Measurements from ENCODE around the gene LYST.
"Not testable (repeated sequence)": the region's sequence is repeated elsewhere in the genome, so short reads cannot be mapped to it uniquely, and the experiment has no call there.

The LYST gene

DNA sequence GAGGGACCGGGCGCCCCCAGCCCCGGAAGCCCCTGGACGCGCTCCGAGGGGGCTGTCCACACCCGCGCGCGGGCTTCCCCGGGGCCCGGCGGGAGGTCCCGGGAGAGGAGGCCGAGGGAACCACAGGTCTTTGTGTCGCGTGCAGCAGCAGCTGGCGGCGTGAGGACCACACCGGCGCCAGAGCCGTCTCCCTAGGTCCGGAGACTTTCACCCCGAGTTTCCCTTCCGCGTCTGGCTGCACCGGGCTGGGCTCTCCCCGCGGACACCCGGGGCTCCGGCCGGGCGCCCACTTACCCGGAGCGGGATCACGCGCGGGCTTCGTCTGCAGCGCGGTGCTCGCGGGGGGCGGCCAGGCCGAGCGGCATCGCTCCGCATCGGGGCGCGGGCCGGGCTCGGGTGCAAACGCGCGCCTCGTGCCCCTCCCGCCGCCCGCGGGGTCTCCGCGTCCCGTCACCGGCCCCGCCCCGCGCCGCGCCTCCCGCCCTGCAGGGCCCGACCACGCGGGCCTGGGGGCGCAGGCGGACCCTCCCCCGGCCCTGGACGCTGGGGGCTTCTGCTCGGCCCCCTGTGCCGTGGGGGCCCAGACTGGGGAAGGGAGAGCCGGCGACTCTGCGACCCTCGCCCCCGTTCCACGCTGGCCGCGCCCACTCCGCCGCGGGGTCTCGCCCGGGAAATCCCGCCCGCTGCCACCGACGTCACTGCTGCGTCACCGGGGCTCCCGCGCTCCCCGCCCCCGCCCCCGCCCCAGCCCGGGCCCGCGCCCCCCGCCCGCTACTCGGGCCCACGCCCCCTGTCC is 217.1 kb downstream of the LYST start, which contains the start of gene GNG4:
Gene GNG4 (minus strand): TSS at position 417 of the 796 bp plus-strand sequence. CDS start 65,946 bp downstream, outside the sequence.
- Mint-ChIP-seq H3K27ac (no peak within 1 kb of the TSS), H3K4me1 (peaks cover 16% of the 10 kb centered on the region), H3K27me3 (peaks cover 72% of the 10 kb centered on the region), H3K36me3 (peaks cover under 1% of the 10 kb centered on the region), H3K9me3 (peaks cover 5% of the 10 kb centered on the region), H3K4me3 (peak within 1 kb of the TSS; percentile 72)
- ATAC-seq, result peak; percentile 52

DNA sequence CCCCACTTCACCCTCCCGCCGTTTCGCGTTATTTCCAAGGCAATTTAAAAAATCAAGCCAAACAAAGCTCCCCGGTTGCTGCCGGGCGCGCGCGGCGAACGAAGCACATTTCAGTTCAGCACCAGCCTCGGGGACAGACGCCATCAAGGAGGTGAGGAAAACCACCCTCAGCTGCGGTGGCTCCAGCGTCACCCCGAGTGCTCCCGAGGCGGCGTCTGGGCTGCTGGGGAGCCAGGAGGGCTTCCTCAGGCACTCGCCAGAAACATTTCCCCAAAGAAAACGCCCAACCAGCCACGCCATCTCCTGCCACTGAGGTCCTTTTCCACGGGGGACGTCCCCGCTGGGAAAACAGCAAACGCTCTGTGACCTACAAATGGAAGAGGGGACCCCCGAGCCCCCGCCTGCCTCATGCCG is 217.7 kb downstream of the LYST start:
- H3K36me3 Mint-ChIP-seq, result no peaks in the 10 kb centered on the region
- peaks cover 72% of the 10 kb centered on the region for H3K27me3 Mint-ChIP-seq
- no peak for ATAC-seq
- H3K27ac Mint-ChIP-seq, result no peak overlapping the region
- peaks cover 16% of the 10 kb centered on the region for H3K4me1 Mint-ChIP-seq
- peaks cover 5% of the 10 kb centered on the region for H3K9me3 Mint-ChIP-seq
- peak overlapping the region; percentile 72 for H3K4me3 Mint-ChIP-seq

DNA sequence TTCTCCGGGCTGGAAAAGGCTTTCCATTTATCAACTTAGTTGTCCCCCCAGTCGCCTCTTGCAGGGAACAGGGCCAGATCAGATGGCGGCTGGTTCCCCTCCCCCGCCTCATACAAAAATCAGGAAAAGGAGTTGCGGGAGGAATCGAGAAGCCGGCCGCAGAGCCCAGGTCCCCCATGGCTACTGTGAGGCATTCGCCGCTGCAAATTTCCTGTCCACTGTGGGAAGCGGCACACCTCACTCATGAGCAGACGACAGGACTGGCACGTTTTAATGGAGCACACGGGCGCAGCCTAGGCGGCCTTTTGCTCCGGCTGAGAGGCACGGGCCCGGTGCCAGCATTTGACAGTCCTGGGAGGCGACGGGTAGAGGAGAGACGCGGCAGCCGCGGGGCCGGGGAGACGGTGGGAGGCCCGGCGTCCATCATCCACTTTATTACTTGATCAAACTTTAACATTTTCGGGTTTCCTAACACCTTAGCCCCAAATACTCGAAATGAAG is 218.2 kb downstream of the LYST start:
- peaks cover 72% of the 10 kb centered on the region for H3K27me3 Mint-ChIP-seq
- H3K27ac Mint-ChIP-seq, result no peak overlapping the region
- ATAC-seq, result no peak
- peaks cover 16% of the 10 kb centered on the region for H3K4me1 Mint-ChIP-seq
- H3K4me3 Mint-ChIP-seq, result peak overlapping the region; percentile 72
- no peaks in the 10 kb centered on the region for H3K36me3 Mint-ChIP-seq
- H3K9me3 Mint-ChIP-seq, result peaks cover 5% of the 10 kb centered on the region

DNA sequence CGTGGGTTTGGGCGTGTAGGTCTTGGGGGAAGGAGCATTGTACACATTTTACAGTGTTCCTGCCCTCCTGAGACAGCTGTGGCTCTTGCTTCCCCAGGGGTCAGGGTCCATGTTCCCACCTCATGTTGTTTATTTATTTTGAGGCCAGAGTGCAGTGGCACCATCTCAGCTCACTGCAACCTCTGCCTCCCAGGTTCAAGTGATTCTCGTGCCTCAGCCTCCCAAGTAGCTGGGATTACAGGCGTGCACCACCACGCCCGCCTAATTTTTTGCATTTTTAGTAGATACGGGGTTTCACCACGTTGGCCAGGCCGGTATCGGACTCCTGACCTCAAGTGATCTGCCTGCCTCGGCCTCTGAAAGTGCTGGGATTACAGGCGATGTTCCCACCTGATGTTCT is 219.2 kb downstream of the LYST start:
- ATAC-seq, H3K9me3 Mint-ChIP-seq, H3K27ac Mint-ChIP-seq, H3K4me3 Mint-ChIP-seq, H3K36me3 Mint-ChIP-seq: not testable (repeated sequence)
- Mint-ChIP-seq H3K4me1 (peaks cover 25% of the 10 kb centered on the region), H3K27me3 (peaks cover 72% of the 10 kb centered on the region)

DNA sequence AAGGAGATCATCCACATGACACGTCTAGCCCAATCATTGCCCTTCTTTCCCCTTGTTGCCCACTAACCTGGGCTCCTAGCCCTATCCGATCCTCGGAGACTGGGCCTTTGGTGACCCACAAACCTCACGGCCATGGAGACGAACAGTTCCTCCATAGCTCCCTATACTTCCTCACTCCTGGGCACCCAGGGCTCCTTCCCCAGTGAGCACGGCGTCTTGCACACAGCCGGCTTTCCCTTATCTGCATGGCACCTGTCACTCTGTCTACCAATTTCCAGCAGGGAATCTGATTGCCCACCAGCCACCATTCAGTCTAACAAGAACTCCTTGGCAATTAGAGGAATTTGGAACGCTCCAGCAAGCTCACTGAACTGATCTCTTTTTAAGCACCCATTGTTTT is 220.2 kb downstream of the LYST start:
- Mint-ChIP-seq H3K27ac (no peak overlapping the region), H3K27me3 (peaks cover 72% of the 10 kb centered on the region), H3K9me3 (no peaks in the 10 kb centered on the region), H3K4me1 (peaks cover 35% of the 10 kb centered on the region), H3K4me3 (no peak overlapping the region), H3K36me3 (no peaks in the 10 kb centered on the region)
- ATAC-seq, result no peak

DNA sequence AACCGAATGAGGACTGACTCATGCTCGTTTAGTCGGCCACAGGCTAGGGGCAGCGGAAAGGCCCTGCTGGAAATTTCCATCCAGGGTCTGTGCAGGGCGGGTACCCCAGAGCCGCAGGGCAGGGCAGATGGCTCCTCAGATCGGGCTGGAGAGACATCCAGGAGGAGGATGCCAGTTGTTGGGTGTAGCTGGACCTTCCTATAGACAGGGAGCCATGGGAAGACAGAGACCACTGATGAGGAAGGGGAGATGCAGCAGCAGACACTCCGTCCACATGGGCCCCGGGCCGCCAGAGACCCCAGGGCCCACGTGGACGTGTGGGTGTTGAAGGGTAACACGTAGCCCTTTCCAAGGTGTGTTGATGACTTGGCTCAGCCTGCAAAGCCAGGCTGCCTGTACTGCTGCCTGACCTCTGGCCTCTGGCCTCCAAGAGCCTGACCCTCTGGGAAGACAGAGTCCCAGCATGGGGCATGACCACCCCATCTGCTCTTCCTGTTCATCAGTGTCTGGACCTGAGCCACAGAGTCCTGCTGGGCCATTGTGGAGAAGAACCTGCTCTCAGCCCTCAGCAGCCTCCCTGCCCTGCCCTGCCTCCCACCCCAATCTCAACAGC is 221.9 kb downstream of the LYST start:
- peaks cover 28% of the 10 kb centered on the region for H3K4me1 Mint-ChIP-seq
- no peak overlapping the region for H3K4me3 Mint-ChIP-seq
- no peak overlapping the region for H3K27ac Mint-ChIP-seq
- no peaks in the 10 kb centered on the region for H3K36me3 Mint-ChIP-seq
- H3K9me3 Mint-ChIP-seq, result no peaks in the 10 kb centered on the region
- peaks cover 63% of the 10 kb centered on the region for H3K27me3 Mint-ChIP-seq
- no peak for ATAC-seq

DNA sequence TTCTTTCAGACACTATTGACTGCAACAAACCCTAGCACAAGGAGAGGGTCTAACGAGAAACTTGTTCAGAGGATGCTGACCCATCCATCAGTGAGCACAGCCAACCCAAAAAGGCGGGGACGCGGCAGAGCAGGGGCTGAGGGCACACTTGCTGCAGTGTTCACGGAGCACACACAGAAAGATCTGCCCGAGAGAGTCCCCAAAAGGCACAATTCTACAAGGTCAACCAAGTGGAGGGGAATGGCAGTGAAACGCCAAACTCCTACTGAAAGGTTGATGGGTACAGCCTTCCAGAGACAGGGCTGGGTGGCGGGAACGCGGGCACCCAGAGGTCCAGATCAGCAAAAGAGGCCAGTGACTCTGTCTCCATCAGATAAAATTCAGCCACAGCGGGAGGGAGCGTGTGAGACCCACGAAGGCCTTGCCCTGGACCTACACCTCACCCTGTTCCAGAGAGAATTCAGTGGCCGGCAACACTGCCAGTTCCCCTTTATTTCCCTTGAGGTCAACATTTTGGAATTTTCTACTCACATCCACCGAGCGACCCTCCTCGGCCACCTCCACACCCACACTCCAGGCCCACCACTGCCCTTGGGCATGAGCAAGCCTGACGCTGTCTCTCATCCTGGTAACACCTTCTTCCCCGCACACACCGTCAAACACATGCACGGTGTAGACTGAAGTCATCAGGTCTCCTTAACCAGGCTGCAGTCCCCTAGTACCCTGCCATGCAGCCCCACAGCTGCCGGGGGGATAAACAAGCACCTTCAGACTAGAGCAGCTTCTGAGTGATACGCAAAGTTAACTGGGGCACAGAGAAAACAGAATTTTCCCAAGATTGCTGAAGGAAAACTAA is 222.6 kb downstream of the LYST start:
- H3K27me3 Mint-ChIP-seq, result peaks cover 68% of the 10 kb centered on the region

DNA sequence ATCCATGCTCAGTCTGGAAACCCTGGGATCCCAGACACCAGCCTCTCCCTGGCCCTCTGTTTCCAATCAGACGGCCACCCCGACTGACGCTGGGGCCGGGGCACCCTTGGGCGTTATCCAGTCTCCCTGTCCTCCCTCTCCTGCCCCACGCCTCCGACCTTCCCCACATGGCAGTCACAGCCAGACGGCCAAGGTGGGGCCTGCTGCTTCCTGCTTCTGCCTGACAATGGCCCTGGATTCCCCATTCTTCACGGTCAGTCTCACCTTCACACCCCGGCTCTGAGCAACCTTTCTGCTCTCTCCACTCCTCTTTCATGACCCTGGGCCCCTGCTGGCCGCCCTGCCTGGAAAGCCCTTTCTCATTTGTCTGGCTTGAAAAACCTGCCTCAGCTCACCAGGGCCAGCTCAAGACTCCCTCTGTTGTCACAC is 223.7 kb downstream of the LYST start:
- peak overlapping the region; percentile 43 for H3K27ac Mint-ChIP-seq
- peak overlapping the region; percentile 28 for H3K4me3 Mint-ChIP-seq
- no peak for ATAC-seq
- no peaks in the 10 kb centered on the region for H3K9me3 Mint-ChIP-seq
- H3K4me1 Mint-ChIP-seq, result peaks cover 19% of the 10 kb centered on the region
- H3K27me3 Mint-ChIP-seq, result peaks cover 64% of the 10 kb centered on the region
- no peaks in the 10 kb centered on the region for H3K36me3 Mint-ChIP-seq

More for the DNA sequence above, 222.6 kb downstream of the LYST start:
- H3K27ac Mint-ChIP-seq, result no peak overlapping the region
- ATAC-seq, result no peak
- no peaks in the 10 kb centered on the region for H3K9me3 Mint-ChIP-seq
- H3K4me3 Mint-ChIP-seq, result no peak overlapping the region
- no peaks in the 10 kb centered on the region for H3K36me3 Mint-ChIP-seq
- H3K4me1 Mint-ChIP-seq, result peaks cover 28% of the 10 kb centered on the region

DNA sequence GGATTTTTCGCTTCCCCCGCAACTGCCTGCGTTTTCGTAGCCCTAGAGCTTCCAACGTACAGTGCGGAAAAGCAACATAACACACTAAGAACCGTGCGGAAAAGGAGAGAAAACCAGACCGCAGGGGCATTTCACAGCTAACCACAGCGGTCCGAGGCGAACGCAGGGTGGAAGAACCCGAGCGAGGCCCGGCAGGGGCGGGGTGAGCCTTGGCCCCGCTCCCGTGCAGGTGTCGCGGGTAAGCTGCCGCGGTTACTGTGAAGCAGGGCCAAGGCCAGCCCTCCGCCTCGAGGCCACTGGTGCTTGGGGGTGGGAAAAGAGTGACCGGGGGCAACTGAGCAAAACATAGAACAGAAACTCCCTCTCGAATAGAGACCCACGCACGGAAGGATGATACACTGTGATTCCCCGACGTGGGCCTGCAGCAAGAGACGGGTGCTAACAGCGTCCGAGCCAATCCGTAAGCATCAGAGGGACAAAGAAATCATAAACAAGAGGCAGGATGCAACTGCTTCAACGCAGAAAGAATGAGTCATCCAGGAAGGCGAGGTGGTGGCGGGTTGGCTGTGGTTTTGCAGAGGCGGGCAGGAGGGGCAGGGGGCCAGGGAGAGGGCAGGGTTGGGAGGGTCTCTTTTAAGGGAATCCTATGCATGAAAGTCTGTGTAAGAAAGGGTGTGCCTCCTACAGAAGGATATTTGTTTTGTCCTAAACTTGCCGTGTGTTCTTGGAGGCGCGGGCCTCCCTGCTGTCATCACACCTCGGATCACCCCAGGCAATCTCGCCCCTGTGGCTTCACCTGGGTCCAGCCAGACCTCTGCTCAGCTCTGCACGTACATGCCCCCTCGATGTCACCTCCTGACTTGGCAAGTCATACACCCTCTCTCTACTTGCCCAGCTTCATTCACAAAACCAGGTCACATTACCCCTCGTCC is 224.4 kb downstream of the LYST start:
- H3K27me3 Mint-ChIP-seq, result peaks cover 62% of the 10 kb centered on the region
- peak overlapping the region; percentile 61 for H3K4me3 Mint-ChIP-seq
- peak; percentile 74 for ATAC-seq
- no peaks in the 10 kb centered on the region for H3K9me3 Mint-ChIP-seq
- peak overlapping the region; percentile 43 for H3K27ac Mint-ChIP-seq
- peaks cover 19% of the 10 kb centered on the region for H3K4me1 Mint-ChIP-seq
- no peaks in the 10 kb centered on the region for H3K36me3 Mint-ChIP-seq

DNA sequence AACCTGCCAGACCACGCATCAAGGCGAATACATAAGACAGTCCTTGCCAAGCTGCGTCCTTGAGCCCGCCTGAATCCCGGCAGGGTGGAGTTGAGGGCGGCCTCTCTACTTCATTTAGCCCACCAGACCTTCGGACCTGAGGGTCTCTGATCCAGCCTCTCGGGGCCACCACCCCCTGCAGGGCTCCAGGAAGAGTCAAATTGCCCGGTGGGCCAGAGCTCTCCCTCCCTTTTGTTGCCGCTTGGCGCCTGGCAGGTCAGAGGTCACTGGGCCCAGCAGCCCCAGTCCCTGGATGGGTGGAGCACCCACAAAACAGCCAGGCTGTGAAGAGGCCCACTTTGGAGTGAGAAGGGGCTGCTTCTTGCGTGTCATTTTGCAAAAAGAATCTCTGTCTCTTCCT is 226.1 kb downstream of the LYST start:
- H3K27ac Mint-ChIP-seq, result no peak overlapping the region
- peaks cover 48% of the 10 kb centered on the region for H3K27me3 Mint-ChIP-seq
- H3K4me1 Mint-ChIP-seq, result peaks cover 19% of the 10 kb centered on the region
- no peaks in the 10 kb centered on the region for H3K9me3 Mint-ChIP-seq
- no peaks in the 10 kb centered on the region for H3K36me3 Mint-ChIP-seq
- no peak for ATAC-seq
- H3K4me3 Mint-ChIP-seq, result no peak overlapping the region

DNA sequence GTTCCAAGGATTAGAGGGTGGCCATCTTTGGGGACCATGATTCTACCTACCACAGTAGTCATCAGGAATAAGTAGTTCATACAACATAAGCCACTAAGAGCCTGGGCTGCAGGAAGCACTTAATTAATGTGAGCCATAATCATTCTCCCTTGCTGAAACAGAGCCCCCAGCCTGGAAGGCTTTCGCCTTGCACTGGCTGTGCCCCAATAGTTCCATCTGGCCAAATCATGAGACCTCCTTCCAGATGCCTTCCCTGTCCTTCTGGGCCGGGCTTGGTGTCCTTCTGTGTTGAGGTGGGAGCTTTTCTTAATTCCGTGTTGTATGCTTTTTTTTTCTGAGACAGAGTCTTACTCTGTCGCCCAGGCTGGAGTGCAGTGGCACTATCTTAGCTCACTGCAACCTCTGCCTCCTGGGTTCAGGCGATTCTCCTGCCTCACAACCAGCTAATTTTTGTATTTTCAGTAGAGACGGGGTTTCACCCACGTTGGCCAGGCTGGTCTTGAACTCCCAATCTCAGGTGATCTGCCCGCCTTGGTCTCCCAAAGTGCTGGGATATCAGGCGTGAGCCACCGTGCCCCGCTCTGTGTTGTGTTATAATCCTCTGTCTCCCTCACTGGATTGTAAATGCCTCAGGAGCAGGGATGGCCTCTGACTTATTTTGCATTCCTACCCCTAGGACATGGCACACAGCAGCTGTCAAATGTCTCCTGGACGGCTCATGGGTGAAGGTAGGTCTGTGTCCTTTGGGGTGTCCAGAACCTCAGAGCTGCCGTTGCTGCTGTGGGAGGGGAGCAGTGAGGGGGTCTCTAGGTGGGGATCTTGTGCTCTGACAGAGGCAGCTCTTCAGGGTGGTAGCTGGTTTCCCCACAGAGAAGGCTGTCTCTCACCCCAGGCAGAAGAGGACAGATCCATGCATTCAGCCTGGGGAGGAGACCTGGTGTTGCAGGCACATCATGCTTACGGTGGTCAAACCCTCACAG is 227.2 kb downstream of the LYST start:
- no peak for ATAC-seq
- H3K27me3 Mint-ChIP-seq, result peaks cover 50% of the 10 kb centered on the region
- no peaks in the 10 kb centered on the region for H3K36me3 Mint-ChIP-seq
- H3K4me3 Mint-ChIP-seq, result no peak overlapping the region
- no peaks in the 10 kb centered on the region for H3K9me3 Mint-ChIP-seq
- no peak overlapping the region for H3K27ac Mint-ChIP-seq
- peaks cover 19% of the 10 kb centered on the region for H3K4me1 Mint-ChIP-seq

DNA sequence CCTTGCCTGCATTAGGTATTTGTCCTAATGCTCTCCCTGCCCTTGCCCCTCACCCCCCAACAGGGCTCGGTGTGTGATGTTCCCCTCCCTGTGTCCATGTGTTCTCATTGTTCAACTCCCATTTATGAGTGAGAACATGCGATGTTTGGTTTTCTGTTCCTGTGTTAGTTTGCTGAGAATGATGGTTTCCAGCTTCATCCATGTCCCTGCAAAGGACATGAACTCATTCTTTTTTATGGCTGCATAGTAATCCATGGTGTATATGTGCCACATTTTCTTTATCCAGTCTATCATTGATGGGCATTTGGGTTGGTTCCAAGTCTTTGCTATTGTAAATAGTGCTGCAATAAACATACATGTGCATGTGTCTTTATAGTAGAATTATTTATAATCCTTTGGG is 228.1 kb downstream of the LYST start:
- peaks cover 19% of the 10 kb centered on the region for H3K4me1 Mint-ChIP-seq
- not testable (repeated sequence) for H3K9me3 Mint-ChIP-seq, H3K27ac Mint-ChIP-seq, ATAC-seq, H3K36me3 Mint-ChIP-seq, H3K4me3 Mint-ChIP-seq
- H3K27me3 Mint-ChIP-seq, result peaks cover 50% of the 10 kb centered on the region

DNA sequence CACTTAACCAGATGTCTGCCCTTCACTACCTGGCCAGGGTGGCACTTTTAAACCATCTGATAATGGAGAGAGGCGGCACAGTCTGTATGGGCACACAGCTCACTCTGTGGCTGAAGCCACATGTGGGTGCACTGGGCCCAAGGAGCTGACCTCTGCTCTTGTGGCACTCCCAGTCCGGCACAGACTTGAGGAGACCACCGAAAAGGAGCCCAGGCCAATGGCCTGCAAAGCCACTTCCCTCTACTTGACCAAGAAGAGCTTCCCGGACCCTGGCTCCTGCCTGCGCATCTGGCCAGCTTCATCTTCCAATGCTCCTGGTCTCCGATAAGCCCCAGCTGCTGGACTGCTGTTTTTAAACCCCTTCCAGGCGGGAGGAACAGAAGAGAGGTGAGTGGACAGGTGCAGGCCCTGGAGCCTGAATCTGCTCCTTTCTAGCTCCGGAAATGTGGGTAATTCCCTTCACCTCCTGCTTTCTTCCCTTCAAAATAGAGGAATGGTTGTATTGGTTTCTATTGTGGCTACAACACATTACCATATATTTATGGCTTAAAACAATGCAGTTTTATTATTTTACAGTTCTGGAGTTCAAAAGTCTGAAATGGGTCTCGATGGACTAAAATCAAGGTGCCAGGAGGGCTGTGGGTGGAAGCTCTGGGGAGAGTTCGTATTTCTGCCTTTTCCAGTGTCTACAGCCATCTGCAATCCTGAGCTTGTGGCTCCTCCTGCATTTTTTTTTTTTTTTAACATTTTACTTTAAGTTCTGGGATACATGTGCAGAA is 228.8 kb downstream of the LYST start:
- peaks cover 50% of the 10 kb centered on the region for H3K27me3 Mint-ChIP-seq
- H3K4me3 Mint-ChIP-seq, result no peak overlapping the region
- H3K27ac Mint-ChIP-seq, result no peak overlapping the region
- ATAC-seq, result no peak
- peaks cover 17% of the 10 kb centered on the region for H3K4me1 Mint-ChIP-seq
- no peaks in the 10 kb centered on the region for H3K36me3 Mint-ChIP-seq
- no peaks in the 10 kb centered on the region for H3K9me3 Mint-ChIP-seq
